ENCODE results near the gene FBXO36. TPM values are rescaled to one million over a fixed set of nuclear protein-coding genes. Genes with fewer than 3 reads are reported as not detected.

The FBXO36 gene
- total RNA-seq, 1 donor from 2014 or later: 13.1 TPM

GRCh38 chr2:229942671-229943070, 20.4 kb downstream of the FBXO36 start:
- H3K4me1 ChIP-seq: no peaks in the 10 kb centered on the region
- Mint-ChIP-seq H3K4me3 (no peak overlapping the region), H3K27ac (no peak overlapping the region), H3K9me3 (peaks cover 4% of the 10 kb centered on the region), H3K36me3 (peaks cover 6% of the 10 kb centered on the region), H3K4me1 (peaks cover 6% of the 10 kb centered on the region), H3K27me3 (ENCODE audit: insufficient read depth, low read depth) (no peaks in the 10 kb centered on the region)
- H2AFZ ChIP-seq (replicated peaks): no peak overlapping the region
- no peaks in the 10 kb centered on the region for H4K20me1 ChIP-seq (ENCODE audit: low read depth)
- no peak overlapping the region for H3K4me2 ChIP-seq
- no peaks in the 10 kb centered on the region for H3K27me3 ChIP-seq
- H3K9ac ChIP-seq: no peak overlapping the region
- H3F3A ChIP-seq (ENCODE audit: low read depth): no peaks in the 10 kb centered on the region
- no peak overlapping the region for H3K27ac ChIP-seq
- TF ChIP-seq EZH2 (IDR thresholded peaks at IDR 0.05) (no peak), EZH2phosphoT487 (IDR thresholded peaks at IDR 0.05) (no peak)
- no peak for DNase-seq (ENCODE audit: low spot score)
- no peaks in the 10 kb centered on the region for H3K36me3 ChIP-seq
- no peak overlapping the region for H3K4me3 ChIP-seq
- H3K79me2 ChIP-seq (ENCODE audit: low read depth): no peaks in the 10 kb centered on the region
- H3K9me3 ChIP-seq (ENCODE audit: low read depth): no peaks in the 10 kb centered on the region

- Mint-ChIP-seq H3K36me3 (peaks cover 4% of the 10 kb centered on the region), H3K4me1 (peaks cover 6% of the 10 kb centered on the region), H3K9me3 (peaks cover 4% of the 10 kb centered on the region), H3K4me3 (no peak overlapping the region), H3K27ac (no peak overlapping the region), H3K27me3 (ENCODE audit: insufficient read depth, low read depth) (no peaks in the 10 kb centered on the region)
- Histone ChIP-seq H3K79me2 (ENCODE audit: low read depth) (no peaks in the 10 kb centered on the region), H3K36me3 (no peaks in the 10 kb centered on the region), H3K9me3 (ENCODE audit: low read depth) (no peaks in the 10 kb centered on the region), H3F3A (ENCODE audit: low read depth) (no peaks in the 10 kb centered on the region), H3K27ac (no peak overlapping the region), H3K4me3 (no peak overlapping the region), H3K4me2 (no peak overlapping the region), H3K4me1 (no peaks in the 10 kb centered on the region), H4K20me1 (ENCODE audit: low read depth) (no peaks in the 10 kb centered on the region), H3K27me3 (no peaks in the 10 kb centered on the region), H3K9ac (no peak overlapping the region), H2AFZ (replicated peaks) (no peak overlapping the region)
- no peak for DNase-seq (ENCODE audit: low spot score)
- TF ChIP-seq EZH2 (IDR thresholded peaks at IDR 0.05) (no peak), EZH2phosphoT487 (IDR thresholded peaks at IDR 0.05) (no peak), CTCF (IDR thresholded peaks at IDR 0.05) (no peak)
Measured at GRCh38 chr2:229943171-229943570, 20.9 kb downstream of the FBXO36 start.

GRCh38 chr2:229943770-229944449, 21.6 kb downstream of the FBXO36 start:
- H3K4me1 ChIP-seq: no peaks in the 10 kb centered on the region
- H3K27ac ChIP-seq: no peak overlapping the region
- Mint-ChIP-seq H3K36me3 (peaks cover 4% of the 10 kb centered on the region), H3K27ac (no peak overlapping the region), H3K27me3 (ENCODE audit: insufficient read depth, low read depth) (no peaks in the 10 kb centered on the region), H3K4me1 (peaks cover 6% of the 10 kb centered on the region), H3K9me3 (peaks cover 4% of the 10 kb centered on the region), H3K4me3 (peak overlapping the region; percentile 4)
- H3K36me3 ChIP-seq: no peaks in the 10 kb centered on the region
- H3K27me3 ChIP-seq: no peaks in the 10 kb centered on the region
- H3K79me2 ChIP-seq (ENCODE audit: low read depth): no peaks in the 10 kb centered on the region
- no peaks in the 10 kb centered on the region for H3K9me3 ChIP-seq (ENCODE audit: low read depth)
- no peak for DNase-seq (ENCODE audit: low spot score)
- H3K4me2 ChIP-seq: no peak overlapping the region
- H3K4me3 ChIP-seq: no peak overlapping the region
- no peak overlapping the region for H3K9ac ChIP-seq
- H3F3A ChIP-seq (ENCODE audit: low read depth): no peaks in the 10 kb centered on the region
- no peak overlapping the region for H2AFZ ChIP-seq (replicated peaks)
- no peaks in the 10 kb centered on the region for H4K20me1 ChIP-seq (ENCODE audit: low read depth)
- TF ChIP-seq EZH2phosphoT487 (IDR thresholded peaks at IDR 0.05) (no peak), CTCF (IDR thresholded peaks at IDR 0.05) (no peak), EZH2 (IDR thresholded peaks at IDR 0.05) (no peak)

GRCh38 chr2:229945975-229946374, 23.7 kb downstream of the FBXO36 start:
- Histone ChIP-seq H3K27ac (no peak overlapping the region), H3K27me3 (no peaks in the 10 kb centered on the region), H2AFZ (replicated peaks) (no peak overlapping the region), H3K9me3 (ENCODE audit: low read depth) (no peaks in the 10 kb centered on the region), H4K20me1 (ENCODE audit: low read depth) (no peaks in the 10 kb centered on the region), H3F3A (ENCODE audit: low read depth) (no peaks in the 10 kb centered on the region), H3K4me1 (no peaks in the 10 kb centered on the region), H3K9ac (no peak overlapping the region), H3K4me2 (no peak overlapping the region), H3K4me3 (no peak overlapping the region), H3K79me2 (ENCODE audit: low read depth) (no peaks in the 10 kb centered on the region), H3K36me3 (no peaks in the 10 kb centered on the region)
- H3K9me3 Mint-ChIP-seq: peaks cover 2% of the 10 kb centered on the region
- no peaks in the 10 kb centered on the region for H3K27me3 Mint-ChIP-seq (ENCODE audit: insufficient read depth, low read depth)
- H3K4me1 Mint-ChIP-seq: peaks cover 6% of the 10 kb centered on the region
- H3K4me3 Mint-ChIP-seq: no peak overlapping the region
- no peak for TF ChIP-seq EZH2 (IDR thresholded peaks at IDR 0.05)
- no peak for TF ChIP-seq EZH2phosphoT487 (IDR thresholded peaks at IDR 0.05)
- no peak for DNase-seq (ENCODE audit: low spot score)
- H3K36me3 Mint-ChIP-seq: peaks cover 1% of the 10 kb centered on the region
- H3K27ac Mint-ChIP-seq: no peak overlapping the region
